BLaER1 (cell line): ENCODE results near the gene POMGNT2.

Source experiments
- H3K27ac ChIP-seq: shearing (Covaris generic); formaldehyde crosslinking; 2 replicates; pipeline ENCODE4 v1.8.1; 2022
- H3K27me3 ChIP-seq: shearing (Covaris generic); formaldehyde crosslinking; 2 replicates; pipeline ENCODE4 v1.8.1; 2022
- H3K36me3 ChIP-seq: shearing (Covaris generic); formaldehyde crosslinking; 2 replicates; pipeline ENCODE4 v1.8.1; 2022
- H3K4me1 ChIP-seq: shearing (Covaris generic); formaldehyde crosslinking; 2 replicates; pipeline ENCODE4 v1.8.1; 2022
- H3K4me2 ChIP-seq: shearing (Covaris generic); formaldehyde crosslinking; 2 replicates; pipeline ENCODE4 v1.8.1; 2022
- H3K4me3 ChIP-seq: shearing (Covaris generic); formaldehyde crosslinking; 2 replicates; pipeline ENCODE4 v1.8.1; 2022
- H3K9ac ChIP-seq: shearing (Covaris generic); formaldehyde crosslinking; 2 replicates; pipeline ENCODE4 v1.8.1; 2022
- H3K9me3 ChIP-seq: shearing (Covaris generic); formaldehyde crosslinking; 2 replicates; pipeline ENCODE4 v1.8.1; 2022
- H4K20me1 ChIP-seq: shearing (Covaris generic); formaldehyde crosslinking; 2 replicates; pipeline ENCODE4 v1.8.1; 2022
- Cebpa-rat ChIP-seq: shearing (Covaris generic); IDR thresholded peaks from 2 replicates; pipeline ENCODE4 v1.8.1; 2022

POMGNT2 gene

DNA sequence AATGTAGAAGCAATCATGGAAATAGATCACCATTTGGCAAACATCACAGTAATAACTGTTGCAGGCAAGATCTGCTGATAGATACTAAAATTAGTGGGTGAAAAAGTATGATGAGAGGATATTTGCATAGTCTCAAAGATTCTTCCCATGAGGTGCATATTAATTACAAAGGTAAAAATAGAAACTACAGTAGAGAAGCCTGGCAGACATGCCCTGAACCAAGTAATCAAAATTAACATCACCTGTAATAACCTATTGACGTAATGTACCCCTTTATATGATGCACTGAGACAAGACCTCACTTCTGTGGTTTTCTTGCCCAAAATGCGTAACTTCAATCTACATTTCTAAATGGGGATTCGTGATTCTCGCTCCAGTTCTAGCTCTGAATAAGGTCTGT lies 14.4 kb downstream of the POMGNT2 start:
- H3K9me3 ChIP-seq: no peaks in the 10 kb centered on the region
- H3K9ac ChIP-seq: no peak overlapping the region
- TF ChIP-seq Cebpa-rat: no peak
- H3K4me1 ChIP-seq: no peaks in the 10 kb centered on the region
- no peak overlapping the region for H3K4me3 ChIP-seq
- no peaks in the 10 kb centered on the region for H3K27me3 ChIP-seq
- H4K20me1 ChIP-seq: peaks cover 43% of the 10 kb centered on the region
- H3K4me2 ChIP-seq: no peak overlapping the region
- H3K36me3 ChIP-seq: no peaks in the 10 kb centered on the region; the same call in 1 of the 2 replicates
- H3K27ac ChIP-seq: no peak overlapping the region

DNA sequence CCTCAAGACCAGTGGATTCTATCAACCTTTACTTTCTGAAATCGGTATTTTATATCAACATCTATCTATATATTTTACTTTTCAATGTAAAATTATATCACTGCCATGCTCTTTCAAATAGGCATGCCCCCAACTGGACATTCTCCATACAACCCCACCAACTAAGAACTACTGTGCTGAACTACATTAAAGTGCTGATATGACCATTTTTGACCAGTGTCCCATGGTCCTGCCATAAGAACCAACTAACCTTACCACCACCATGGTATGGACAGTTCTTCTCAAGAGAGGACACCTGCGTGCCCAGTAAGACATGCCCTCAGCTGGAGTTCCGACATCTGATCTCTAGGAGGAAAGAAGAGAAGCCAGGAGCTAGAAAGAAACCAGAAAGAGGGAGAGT lies 15.6 kb downstream of the POMGNT2 start:
- peaks cover 40% of the 10 kb centered on the region for H4K20me1 ChIP-seq
- no peaks in the 10 kb centered on the region for H3K27me3 ChIP-seq
- no peak overlapping the region for H3K4me2 ChIP-seq
- H3K4me1 ChIP-seq: no peaks in the 10 kb centered on the region
- H3K9me3 ChIP-seq: no peaks in the 10 kb centered on the region
- no peak overlapping the region for H3K4me3 ChIP-seq
- no peak overlapping the region for H3K9ac ChIP-seq
- H3K36me3 ChIP-seq: no peaks in the 10 kb centered on the region; the same call in 1 of the 2 replicates
- no peak overlapping the region for H3K27ac ChIP-seq
- TF ChIP-seq Cebpa-rat: no peak

DNA sequence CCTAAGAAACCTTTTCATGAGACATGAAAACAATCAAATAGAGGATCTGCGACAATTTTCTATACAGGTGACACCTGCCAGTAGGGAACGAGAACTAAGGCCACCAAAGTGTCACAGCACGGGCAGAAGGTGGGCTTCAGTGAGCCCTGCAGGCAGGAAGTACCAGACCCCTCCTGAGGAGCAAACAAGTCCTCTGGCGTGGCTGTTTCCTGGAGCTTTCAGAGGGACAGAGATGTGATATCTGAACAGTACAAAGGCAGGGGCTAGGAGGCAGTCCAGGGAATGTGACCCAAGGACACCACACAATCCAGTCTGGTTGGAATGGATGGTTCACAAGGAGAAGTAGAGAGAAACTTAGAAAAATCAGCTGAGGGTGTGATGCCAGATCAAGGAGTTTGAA lies 16.8 kb downstream of the POMGNT2 start:
- Histone ChIP-seq H3K36me3 (no peaks in the 10 kb centered on the region; the same call in 1 of the 2 replicates), H3K4me3 (no peak overlapping the region), H3K27me3 (no peaks in the 10 kb centered on the region), H3K4me1 (no peaks in the 10 kb centered on the region), H3K27ac (no peak overlapping the region), H3K9ac (no peak overlapping the region), H3K9me3 (no peaks in the 10 kb centered on the region), H4K20me1 (peaks cover 29% of the 10 kb centered on the region), H3K4me2 (no peak overlapping the region)
- no peak for TF ChIP-seq Cebpa-rat

- no peak for TF ChIP-seq Cebpa-rat
- Histone ChIP-seq H3K9me3 (no peaks in the 10 kb centered on the region), H3K27ac (no peak overlapping the region), H3K27me3 (no peaks in the 10 kb centered on the region), H3K36me3 (peaks cover 3% of the 10 kb centered on the region; the same call in 1 of the 2 replicates), H3K4me2 (no peak overlapping the region), H3K9ac (no peak overlapping the region), H3K4me3 (no peak overlapping the region), H4K20me1 (peaks cover 17% of the 10 kb centered on the region; the same call in 1 of the 2 replicates), H3K4me1 (no peaks in the 10 kb centered on the region)
Observed at GRCh38 chr3:43087249-43087776, 18.6 kb downstream of the POMGNT2 start.

GRCh38 chr3:43086460-43087165 lies 19.3 kb downstream of the POMGNT2 start:
- Histone ChIP-seq H4K20me1 (peaks cover 13% of the 10 kb centered on the region; the same call in 1 of the 2 replicates), H3K4me3 (no peak overlapping the region), H3K4me1 (no peaks in the 10 kb centered on the region), H3K36me3 (peaks cover 9% of the 10 kb centered on the region; the same call in 1 of the 2 replicates), H3K9me3 (no peaks in the 10 kb centered on the region), H3K9ac (no peak overlapping the region), H3K27ac (no peak overlapping the region), H3K4me2 (no peak overlapping the region), H3K27me3 (no peaks in the 10 kb centered on the region)
- TF ChIP-seq Cebpa-rat: no peak

DNA sequence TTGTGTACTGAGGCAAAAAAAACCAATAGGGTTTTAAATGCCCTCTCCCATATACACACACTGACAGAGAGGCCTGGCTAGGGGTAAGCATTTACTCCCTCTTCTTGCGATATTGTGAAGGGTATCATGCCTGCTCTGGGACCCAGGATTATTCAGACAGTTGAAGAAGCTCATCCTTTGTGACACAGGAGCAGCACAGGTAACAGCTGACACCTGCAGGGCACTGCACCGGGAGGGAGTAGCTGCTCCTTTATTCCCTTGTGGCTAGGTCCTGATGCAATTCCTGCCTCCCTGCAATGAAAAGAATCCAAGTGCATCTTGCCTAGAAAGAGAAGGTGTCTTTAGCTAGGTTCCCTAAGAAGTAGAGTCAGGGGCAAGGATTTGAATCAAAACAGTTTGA lies 23.4 kb downstream of the POMGNT2 start:
- Histone ChIP-seq H3K4me3 (no peak overlapping the region), H3K4me2 (no peak overlapping the region), H3K27ac (no peak overlapping the region), H4K20me1 (no peaks in the 10 kb centered on the region), H3K9ac (no peak overlapping the region), H3K27me3 (no peaks in the 10 kb centered on the region), H3K4me1 (no peaks in the 10 kb centered on the region), H3K36me3 (peaks cover 51% of the 10 kb centered on the region), H3K9me3 (no peaks in the 10 kb centered on the region; the same call in 1 of the 2 replicates)
- TF ChIP-seq Cebpa-rat: no peak

- TF ChIP-seq Cebpa-rat: no peak
- Histone ChIP-seq H3K27ac (no peak overlapping the region), H4K20me1 (no peaks in the 10 kb centered on the region), H3K4me1 (no peaks in the 10 kb centered on the region), H3K4me2 (no peak overlapping the region), H3K27me3 (no peaks in the 10 kb centered on the region), H3K9ac (no peak overlapping the region), H3K4me3 (no peak overlapping the region), H3K36me3 (peaks cover 56% of the 10 kb centered on the region), H3K9me3 (no peaks in the 10 kb centered on the region; the same call in 1 of the 2 replicates)
Observed at GRCh38 chr3:43081796-43082195, 24.1 kb downstream of the POMGNT2 start.

DNA sequence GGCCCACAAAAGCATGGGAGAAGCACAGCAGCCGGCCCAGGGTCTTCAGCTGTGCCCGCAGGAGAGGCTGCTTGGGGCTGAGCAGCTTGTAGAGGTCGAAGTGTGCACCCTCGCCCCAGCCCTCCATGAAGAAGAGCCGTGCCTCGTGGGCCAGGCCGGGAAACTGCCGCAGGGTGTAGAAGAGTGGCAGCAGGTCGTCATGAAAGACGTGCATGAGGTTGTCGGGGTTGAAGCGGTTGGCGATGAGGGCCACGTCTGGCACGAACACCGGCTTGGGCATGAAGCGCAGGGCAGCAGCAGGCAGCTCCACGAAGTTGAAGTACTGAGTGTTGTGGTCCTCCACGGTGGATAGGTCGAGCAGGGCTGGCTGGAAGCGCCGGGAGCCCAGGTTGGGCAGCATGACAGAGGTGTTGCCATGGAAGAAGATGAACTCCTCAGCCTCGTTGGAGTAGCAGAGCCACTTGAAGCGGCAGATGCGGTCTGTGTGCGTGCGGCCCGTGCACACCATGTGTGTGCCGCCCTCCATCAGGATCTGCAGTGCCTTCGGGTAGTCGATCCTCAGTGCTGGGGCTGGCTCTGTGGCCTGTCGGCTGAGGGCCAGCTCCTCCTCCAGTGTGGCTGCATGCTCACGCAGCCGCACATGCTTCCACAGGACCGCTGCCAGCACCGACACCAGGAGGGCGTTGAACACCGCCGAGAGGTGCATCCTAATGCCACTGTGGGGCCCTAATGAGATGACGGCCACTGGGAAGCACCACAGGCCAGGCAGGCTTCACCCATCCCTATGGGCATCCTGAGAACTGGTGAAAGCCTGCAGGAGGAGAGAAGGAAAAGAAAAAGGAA lies 24.9 kb downstream of the POMGNT2 start:
- Histone ChIP-seq H4K20me1 (no peaks in the 10 kb centered on the region), H3K9me3 (no peaks in the 10 kb centered on the region; the same call in 1 of the 2 replicates), H3K27me3 (no peaks in the 10 kb centered on the region), H3K27ac (no peak overlapping the region), H3K36me3 (peaks cover 56% of the 10 kb centered on the region), H3K4me1 (no peaks in the 10 kb centered on the region), H3K4me2 (no peak overlapping the region), H3K9ac (no peak overlapping the region), H3K4me3 (no peak overlapping the region)
- no peak for TF ChIP-seq Cebpa-rat

- Histone ChIP-seq H3K4me1 (no peaks in the 10 kb centered on the region), H3K9ac (no peak overlapping the region), H3K27ac (no peak overlapping the region), H3K4me2 (no peak overlapping the region), H3K4me3 (no peak overlapping the region), H3K36me3 (peaks cover 56% of the 10 kb centered on the region), H3K27me3 (no peaks in the 10 kb centered on the region), H4K20me1 (no peaks in the 10 kb centered on the region), H3K9me3 (no peaks in the 10 kb centered on the region; the same call in 1 of the 2 replicates)
- TF ChIP-seq Cebpa-rat: no peak
Observed at GRCh38 chr3:43079536-43080332, 26.1 kb downstream of the POMGNT2 start.
